Measurements from ENCODE around the gene RTN1. TPM values are rescaled to one million over a fixed set of nuclear protein-coding genes. Genes with fewer than 3 reads are reported as not detected.

RTN1 gene
- total RNA-seq, 4 donors from 2014 or later = 3.0 to 7.5 (median 3.9) TPM

DNA sequence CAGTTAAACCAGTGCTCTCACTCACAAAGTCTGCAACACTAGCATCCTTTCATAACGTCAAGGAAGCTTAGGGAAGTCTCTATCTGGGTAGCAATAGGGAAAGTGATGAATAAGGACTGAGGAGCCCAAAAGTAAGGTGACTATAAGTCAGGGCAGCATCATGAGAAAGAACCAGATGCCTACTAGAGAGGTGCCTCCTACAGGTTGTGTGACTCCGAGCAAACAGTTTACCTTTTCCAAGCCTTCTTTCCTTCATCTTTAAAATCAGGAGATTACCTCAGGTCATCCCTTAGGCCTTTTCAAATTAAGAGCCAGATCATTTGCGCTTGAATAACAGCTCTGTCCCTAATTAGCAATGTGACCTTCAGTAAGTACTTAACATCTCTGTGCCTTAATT is 40.2 kb downstream of the RTN1 start:
- Histone ChIP-seq H3K27ac (no peak overlapping the region), H3K9me3 (no peaks in the 10 kb centered on the region), H3K4me1 (no peaks in the 10 kb centered on the region), H3K4me3 (no peak overlapping the region), H3K36me3 (no peaks in the 10 kb centered on the region), H3K27me3 (no peaks in the 10 kb centered on the region)
- no peak for DNase-seq (ENCODE audit: low spot score in 2 of 2)
- TF ChIP-seq, protein P1, sequence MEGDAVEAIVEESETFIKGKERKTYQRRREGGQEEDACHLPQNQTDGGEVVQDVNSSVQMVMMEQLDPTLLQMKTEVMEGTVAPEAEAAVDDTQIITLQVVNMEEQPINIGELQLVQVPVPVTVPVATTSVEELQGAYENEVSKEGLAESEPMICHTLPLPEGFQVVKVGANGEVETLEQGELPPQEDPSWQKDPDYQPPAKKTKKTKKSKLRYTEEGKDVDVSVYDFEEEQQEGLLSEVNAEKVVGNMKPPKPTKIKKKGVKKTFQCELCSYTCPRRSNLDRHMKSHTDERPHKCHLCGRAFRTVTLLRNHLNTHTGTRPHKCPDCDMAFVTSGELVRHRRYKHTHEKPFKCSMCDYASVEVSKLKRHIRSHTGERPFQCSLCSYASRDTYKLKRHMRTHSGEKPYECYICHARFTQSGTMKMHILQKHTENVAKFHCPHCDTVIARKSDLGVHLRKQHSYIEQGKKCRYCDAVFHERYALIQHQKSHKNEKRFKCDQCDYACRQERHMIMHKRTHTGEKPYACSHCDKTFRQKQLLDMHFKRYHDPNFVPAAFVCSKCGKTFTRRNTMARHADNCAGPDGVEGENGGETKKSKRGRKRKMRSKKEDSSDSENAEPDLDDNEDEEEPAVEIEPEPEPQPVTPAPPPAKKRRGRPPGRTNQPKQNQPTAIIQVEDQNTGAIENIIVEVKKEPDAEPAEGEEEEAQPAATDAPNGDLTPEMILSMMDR (IDR thresholded peaks at IDR 0.05) = no peak
- no peak for TF ChIP-seq POLR2A (IDR thresholded peaks at IDR 0.05)
- no peak for TF ChIP-seq POLR2AphosphoS5 (IDR thresholded peaks at IDR 0.05)
- no peak for TF ChIP-seq EP300 (IDR thresholded peaks at IDR 0.05)
- 74% methylated on average over 3 of the region's 3 CpGs for WGBS

DNA sequence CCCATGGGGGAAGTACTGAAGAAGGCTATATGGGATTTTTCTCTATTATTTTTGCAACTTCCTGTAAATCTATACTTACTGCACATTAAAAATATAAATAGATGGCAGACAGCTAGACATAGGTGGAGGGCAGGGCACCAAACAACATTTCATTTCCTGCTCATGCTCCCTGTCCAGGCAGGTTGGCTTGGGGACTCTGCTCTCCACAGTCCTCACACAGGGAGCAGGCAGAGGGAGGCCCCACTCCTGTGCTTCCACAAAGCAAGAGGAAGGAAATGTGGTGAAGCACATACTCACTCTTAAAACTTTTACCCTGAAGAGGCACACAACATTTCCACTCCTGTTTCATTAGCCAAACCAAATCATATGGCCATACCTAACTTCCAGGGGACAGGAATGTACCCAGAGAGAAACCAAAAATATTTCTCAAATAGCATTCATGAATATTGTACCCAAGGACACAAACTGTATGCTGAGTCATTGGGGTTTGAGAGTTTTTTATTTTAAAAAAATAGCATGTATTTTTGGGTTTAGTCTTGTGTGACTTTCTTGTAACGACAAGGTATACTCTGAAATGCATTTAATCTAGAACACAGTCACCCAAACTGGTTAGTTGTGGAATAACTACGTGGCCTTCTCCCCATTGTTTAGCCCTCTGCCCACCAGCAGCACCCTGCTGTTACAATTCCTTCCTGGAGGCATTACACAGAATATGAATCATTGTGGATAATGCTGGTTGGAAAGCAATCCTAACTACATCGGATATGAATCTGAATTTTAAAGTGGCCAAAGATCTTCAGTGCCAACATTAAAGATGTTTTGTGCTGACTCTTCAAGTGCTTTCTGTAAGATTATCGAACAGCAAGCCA is 40.9 kb downstream of the RTN1 start:
- Histone ChIP-seq H3K36me3 (no peaks in the 10 kb centered on the region), H3K27ac (no peak overlapping the region), H3K9me3 (no peaks in the 10 kb centered on the region), H3K4me1 (no peaks in the 10 kb centered on the region), H3K4me3 (no peak overlapping the region), H3K27me3 (no peaks in the 10 kb centered on the region)
- WGBS = 43% methylated on average over 4 of the region's 4 CpGs
- DNase-seq (ENCODE audit: low spot score in 2 of 2) = no peak
- no peak for TF ChIP-seq POLR2AphosphoS5 (IDR thresholded peaks at IDR 0.05)

DNA sequence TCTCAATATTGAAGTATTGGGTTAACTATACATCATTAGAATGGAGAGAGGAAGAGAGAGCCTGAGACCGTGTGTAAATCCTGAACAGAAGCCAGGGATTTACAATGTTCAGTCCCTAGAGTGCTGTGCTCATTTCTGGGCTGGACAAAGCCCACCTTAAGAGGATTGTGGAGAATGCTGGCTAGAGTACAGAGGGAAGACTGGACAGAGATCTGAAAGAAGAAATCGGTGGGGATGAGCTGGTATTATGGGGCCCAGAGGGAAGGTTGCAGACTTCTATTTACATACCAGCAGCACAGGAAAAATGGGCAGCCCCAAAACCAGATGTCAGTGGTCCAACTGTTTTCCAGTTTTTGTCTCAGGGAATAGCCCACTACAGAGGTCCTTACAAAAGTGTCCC is 42.3 kb downstream of the RTN1 start:
- no peaks in the 10 kb centered on the region for H3K36me3 ChIP-seq
- no peak for TF ChIP-seq EP300 (IDR thresholded peaks at IDR 0.05)
- TF ChIP-seq, protein P1 (IDR thresholded peaks at IDR 0.05) = no peak
- no peak overlapping the region for H3K4me3 ChIP-seq
- no peaks in the 10 kb centered on the region for H3K9me3 ChIP-seq
- H3K4me1 ChIP-seq = no peaks in the 10 kb centered on the region
- DNase-seq (ENCODE audit: low spot score in 2 of 2) = no peak
- 34% methylated on average over 2 of the region's 2 CpGs for WGBS
- no peaks in the 10 kb centered on the region for H3K27me3 ChIP-seq
- H3K27ac ChIP-seq = no peak overlapping the region

DNA sequence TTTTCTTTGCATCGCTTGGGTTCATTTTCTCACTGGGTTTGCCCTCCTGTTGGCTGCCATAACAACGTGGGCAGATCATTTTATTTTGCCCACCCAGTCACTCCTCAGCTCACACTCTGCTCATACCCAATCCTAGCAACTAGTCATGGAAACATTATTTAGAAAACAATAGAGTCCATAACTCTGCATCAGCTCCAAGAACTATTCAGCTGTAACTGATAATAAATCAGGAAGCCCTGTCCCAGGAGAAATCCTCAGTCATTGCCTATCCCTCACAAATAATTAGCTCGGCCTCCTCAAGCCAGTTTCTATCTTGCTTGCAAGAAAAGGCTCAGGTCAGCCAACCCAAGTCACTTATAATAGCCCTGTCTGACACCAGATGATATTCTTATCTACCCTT is 43.2 kb downstream of the RTN1 start:
- TF ChIP-seq POLR2AphosphoS5 (IDR thresholded peaks at IDR 0.05) = no peak
- TF ChIP-seq EP300 (IDR thresholded peaks at IDR 0.05) = no peak
- TF ChIP-seq, protein P1 (IDR thresholded peaks at IDR 0.05) = no peak
- TF ChIP-seq POLR2A (IDR thresholded peaks at IDR 0.05) = no peak
- 51% methylated on average over 3 of the region's 3 CpGs for whole genome bisulfite sequencing
- Histone ChIP-seq H3K27ac (no peak overlapping the region), H3K9me3 (no peaks in the 10 kb centered on the region), H3K36me3 (no peaks in the 10 kb centered on the region), H3K4me3 (no peak overlapping the region), H3K4me1 (no peaks in the 10 kb centered on the region), H3K27me3 (no peaks in the 10 kb centered on the region)
- no peak for DNase-seq (ENCODE audit: low spot score in 2 of 2)

DNA sequence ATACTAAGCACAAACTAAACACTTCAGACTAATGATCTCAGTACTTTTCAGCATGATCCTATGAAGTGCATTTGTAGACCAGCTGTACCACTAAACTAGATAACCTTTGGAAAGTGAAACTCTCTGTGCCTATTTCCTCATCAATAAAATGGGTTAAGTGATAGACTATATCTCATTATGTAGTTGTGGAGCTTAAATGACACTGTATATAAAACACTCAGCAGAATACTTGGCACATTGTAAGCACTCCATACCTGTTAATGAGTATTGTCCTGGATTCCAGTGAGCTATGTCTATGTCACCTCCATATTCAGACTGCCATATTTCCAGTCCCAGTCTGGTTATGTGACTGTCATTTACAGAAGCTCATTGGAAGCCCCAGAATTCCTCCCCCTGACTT is 44.4 kb downstream of the RTN1 start:
- Histone ChIP-seq H3K27me3 (no peaks in the 10 kb centered on the region), H3K36me3 (no peaks in the 10 kb centered on the region), H3K9me3 (no peaks in the 10 kb centered on the region), H3K4me3 (no peak overlapping the region), H3K4me1 (no peaks in the 10 kb centered on the region), H3K27ac (no peak overlapping the region)
- no peak for DNase-seq (ENCODE audit: low spot score in 2 of 2)
- TF ChIP-seq POLR2A (IDR thresholded peaks at IDR 0.05) (no peak), POLR2AphosphoS5 (IDR thresholded peaks at IDR 0.05) (no peak), EP300 (IDR thresholded peaks at IDR 0.05) (no peak)
- TF ChIP-seq, protein P1 (IDR thresholded peaks at IDR 0.05) = no peak

Data from suprapubic skin (tissue), 4 donors.